Left ventricle myocardium inferior (tissue), 1 donor: Measurements from ENCODE around the gene BRD3OS. TPM values are rescaled to one million over a fixed set of nuclear protein-coding genes. Genes with fewer than 3 reads are reported as not detected.
"Not testable (repeated sequence)": the region's sequence is repeated elsewhere in the genome, so short reads cannot be mapped to it uniquely, and the experiment has no call there.

ENCODE experiments used
- DNase-seq: peaks from one replicate; pipeline ENCODE4 v3.0.0-alpha.2; 2020
- H3K27ac ChIP-seq: fragments of 200-600 bp; replicated peaks from 2 replicates; pipeline ENCODE4 v1.8.0; 2021
- H3K27me3 ChIP-seq: fragments of 200-600 bp; 2 replicates; pipeline ENCODE4 v1.8.0; 2021; ENCODE audit warnings: low read depth
- H3K36me3 ChIP-seq: fragments of 200-600 bp; 2 replicates; pipeline ENCODE4 v1.8.0; 2021
- H3K4me1 ChIP-seq: fragments of 200-600 bp; 2 replicates; pipeline ENCODE4 v1.8.0; 2021
- H3K4me3 ChIP-seq: fragments of 200-600 bp; 2 replicates; pipeline ENCODE4 v1.8.0; 2021; ENCODE audit warnings: mild to moderate bottlenecking, moderate library complexity
- H3K9me3 ChIP-seq: fragments of 200-600 bp; replicated peaks from 2 replicates; pipeline ENCODE4 v1.8.0; 2021
- CTCF ChIP-seq: fragments of 200-600 bp; IDR thresholded peaks from 2 replicates; pipeline ENCODE4 v1.8.0; 2021; ENCODE audit warnings: antibody characterized with exemption, mild to moderate bottlenecking, borderline replicate concordance
- intact Hi-C: fragments of 100-400 bp; cut with micrococcal nuclease; formaldehyde crosslinking; loops from one replicate; pipeline ENCODE4 v1.11.0; 2022
- total RNA-seq: library from RNA; stranded (reverse); fragmentation: NEBNext Ultra II Directional; extraction: Animal tissue kit (Norgen Biotek cat#: 25700); gene quantifications from one replicate; pipeline ENCODE4 v1.2.1, GENCODE V29; 2021
- donor health status: DM: no; HTN: yes; CAD: no; lungs with severe emphysema.

BRD3OS gene
- total RNA-seq, 1 donor from 2014 or later: 5.7 TPM

DNA sequence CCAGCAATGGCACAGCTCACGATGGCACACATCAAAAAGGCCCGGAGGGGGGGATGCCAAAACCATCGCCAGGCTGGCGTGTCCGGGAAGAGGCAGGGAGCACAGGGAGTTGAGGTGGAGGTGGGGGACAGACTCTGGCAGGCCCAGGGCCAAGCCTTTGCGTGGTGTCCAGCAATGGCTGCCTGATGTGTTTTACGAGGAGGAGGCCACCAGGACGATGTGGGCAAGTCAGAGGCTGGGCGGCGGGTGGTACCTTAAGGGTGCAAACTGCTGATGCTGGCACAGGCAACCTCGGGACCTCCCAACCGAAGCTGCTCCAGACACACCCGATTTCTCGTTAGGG, 37.9 kb upstream of the BRD3OS start:
- Histone ChIP-seq H3K36me3 (no peaks in the 10 kb centered on the region), H3K4me3 (no peak overlapping the region), H3K9me3 (no peaks in the 10 kb centered on the region), H3K27ac (no peak overlapping the region), H3K27me3 (peaks cover 5% of the 10 kb centered on the region), H3K4me1 (peaks cover 16% of the 10 kb centered on the region)
- peak; percentile 5 for DNase-seq
- TF ChIP-seq CTCF: no peak
- intact Hi-C loops: no loop called here

DNA sequence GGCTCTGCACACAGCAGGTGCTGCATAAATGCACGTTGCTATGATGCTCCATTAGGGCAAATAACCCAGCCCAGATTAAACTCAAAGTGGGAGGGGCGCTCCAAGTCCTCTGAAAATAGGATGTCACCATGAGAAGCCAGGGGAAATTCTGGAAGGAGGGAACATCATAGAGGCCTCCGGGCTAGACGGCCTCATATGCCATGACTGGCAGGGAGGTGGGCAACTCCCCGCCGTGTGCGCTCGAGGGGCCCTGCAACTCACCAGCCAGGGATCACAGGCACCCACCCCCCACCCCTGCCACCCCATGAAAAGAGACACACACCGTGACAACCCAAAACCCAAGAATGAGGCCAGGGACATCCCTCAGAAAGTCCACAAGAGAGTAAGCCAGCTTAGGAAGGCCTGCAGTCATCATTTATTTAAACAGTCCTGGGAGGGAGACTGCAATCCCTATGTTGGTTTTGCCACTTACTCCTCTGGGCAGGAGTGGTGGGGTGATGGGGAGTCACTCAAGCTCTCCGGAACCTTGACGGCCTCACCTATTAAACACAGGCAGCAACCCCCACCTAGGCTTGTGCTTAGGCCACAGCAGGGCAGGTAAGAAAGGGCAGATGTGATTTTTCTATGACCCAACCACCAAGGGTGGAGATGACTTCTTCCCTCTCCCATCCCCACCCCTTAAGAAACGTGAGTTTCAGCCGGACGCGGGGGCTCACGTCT, 37.2 kb upstream of the BRD3OS start:
- peaks cover 20% of the 10 kb centered on the region for H3K4me1 ChIP-seq
- TF ChIP-seq CTCF: no peak
- H3K27me3 ChIP-seq: peaks cover 5% of the 10 kb centered on the region
- H3K36me3 ChIP-seq: no peaks in the 10 kb centered on the region
- no peak overlapping the region for H3K4me3 ChIP-seq
- DNase-seq: peak; percentile 1
- no peaks in the 10 kb centered on the region for H3K9me3 ChIP-seq
- intact Hi-C loops: no loop called here
- H3K27ac ChIP-seq: no peak overlapping the region

- H3K27ac ChIP-seq, intact Hi-C loops, H3K4me3 ChIP-seq, H3K27me3 ChIP-seq, H3K9me3 ChIP-seq, H3K36me3 ChIP-seq: not testable (repeated sequence)
- peak; percentile 2 for DNase-seq
- peaks cover 27% of the 10 kb centered on the region for H3K4me1 ChIP-seq
These were observed 36.5 kb upstream of the BRD3OS start for GRCh38 chr9:133988771-133989170.

GRCh38 chr9:133989625-133990365, 35.5 kb upstream of the BRD3OS start:
- peak overlapping the region; percentile 93 for H3K27ac ChIP-seq
- no peaks in the 10 kb centered on the region for H3K9me3 ChIP-seq
- no peak for DNase-seq
- TF ChIP-seq CTCF: no peak
- H3K36me3 ChIP-seq: no peaks in the 10 kb centered on the region
- intact Hi-C loops: loop anchor here (5.0 kb wide), 1 partner anchor 197 kb away; no protein-coding TSS in a partner anchor
- peaks cover 35% of the 10 kb centered on the region for H3K4me1 ChIP-seq
- no peak overlapping the region for H3K4me3 ChIP-seq
- peaks cover 6% of the 10 kb centered on the region for H3K27me3 ChIP-seq

DNA sequence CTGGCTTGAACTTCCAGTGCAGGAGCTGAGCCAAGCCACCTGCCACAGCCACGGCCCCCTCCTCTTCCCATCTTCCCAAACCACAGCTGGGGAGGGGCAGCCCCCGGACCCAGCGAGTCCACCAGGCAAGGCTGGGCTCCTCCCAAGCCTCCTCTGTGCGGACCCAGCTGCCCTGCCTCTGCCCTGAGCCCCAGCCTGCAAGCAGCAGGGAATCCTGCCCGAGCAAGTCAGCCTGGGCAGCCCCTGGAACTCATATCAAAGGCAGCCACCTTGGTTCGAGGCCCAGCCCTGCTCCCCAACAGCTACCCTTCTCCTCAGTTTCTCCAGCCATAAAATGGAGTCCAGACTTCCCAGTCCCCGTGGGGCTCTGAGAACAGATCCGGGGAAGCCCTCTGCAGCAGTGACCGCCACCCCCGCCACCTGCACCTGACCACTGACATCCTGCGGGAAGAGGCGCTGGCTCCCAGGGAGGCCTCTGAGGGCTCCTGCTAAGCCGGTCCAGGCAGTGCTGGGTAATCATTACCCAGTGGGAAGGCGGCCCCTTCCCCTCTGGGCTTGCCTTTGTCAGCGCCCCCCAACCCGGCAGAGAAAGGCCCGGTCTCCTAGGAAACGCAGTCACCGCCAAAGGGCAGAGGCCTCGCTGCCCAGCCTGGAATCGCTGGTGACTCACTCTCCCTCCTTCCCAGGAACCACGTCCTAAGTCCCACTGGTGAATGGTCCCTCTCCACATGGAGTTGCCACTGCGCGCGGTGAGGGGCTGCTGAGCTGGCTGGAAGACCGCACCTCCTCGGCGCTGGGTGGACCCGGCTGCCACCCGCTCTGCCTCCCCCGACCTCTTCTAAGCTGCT, 34.7 kb upstream of the BRD3OS start:
- peaks cover 35% of the 10 kb centered on the region for H3K4me1 ChIP-seq
- intact Hi-C loops: loop anchor here (5.0 kb wide), 1 partner anchor 198 kb away; no protein-coding TSS in a partner anchor
- H3K9me3 ChIP-seq: no peaks in the 10 kb centered on the region
- no peaks in the 10 kb centered on the region for H3K36me3 ChIP-seq
- peak overlapping the region; percentile 93 for H3K27ac ChIP-seq
- H3K4me3 ChIP-seq: peak overlapping the region; percentile 70
- DNase-seq: no peak
- H3K27me3 ChIP-seq: peaks cover 10% of the 10 kb centered on the region
- TF ChIP-seq CTCF: no peak
